Measurements from ENCODE around the gene PPP2R1A.
"Not testable (repeated sequence)": the region's sequence is repeated elsewhere in the genome, so short reads cannot be mapped to it uniquely, and the experiment has no call there.

PPP2R1A gene

DNA sequence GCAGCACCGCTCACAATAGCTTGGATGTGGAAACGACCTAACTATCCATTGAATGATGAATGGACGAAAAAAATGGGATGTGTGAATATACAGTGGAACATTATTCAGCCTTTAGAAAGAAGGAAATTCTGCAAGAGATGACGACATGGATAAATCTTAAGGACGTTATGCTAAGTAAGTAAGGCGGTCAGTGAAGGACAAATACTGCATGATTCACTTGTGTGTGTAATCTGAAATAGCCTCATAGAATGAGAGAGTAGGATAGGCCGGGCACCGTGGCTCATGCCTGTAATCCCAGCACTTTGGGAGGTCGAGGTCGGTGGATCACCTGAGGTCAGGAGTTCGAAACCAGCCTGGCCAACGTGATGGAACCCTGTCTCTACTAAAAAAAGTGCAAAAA is 54.2 kb downstream of the PPP2R1A start:
- no peak for DNase-seq (ENCODE audit: low spot score)

DNA sequence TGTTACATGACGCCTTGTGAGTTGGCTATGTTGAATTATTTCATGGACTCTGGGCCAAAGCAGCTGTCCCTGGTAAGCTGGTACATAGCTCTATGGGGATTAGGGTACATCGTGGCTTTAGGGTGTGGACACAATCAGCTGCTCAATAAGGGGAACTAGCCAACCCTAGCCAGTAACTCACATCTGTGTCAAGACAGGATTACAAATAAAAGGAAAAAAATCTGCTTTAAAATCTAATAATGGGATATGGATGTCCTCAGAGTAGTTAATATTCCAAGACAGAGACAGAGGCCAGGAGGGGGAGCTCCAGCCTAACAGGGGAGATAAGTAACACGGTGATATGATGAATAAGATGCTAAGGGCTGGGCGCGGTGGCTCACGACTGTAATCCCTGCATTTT is 58.4 kb downstream of the PPP2R1A start:
- DNase-seq (ENCODE audit: low spot score), result peak; percentile 46

DNA sequence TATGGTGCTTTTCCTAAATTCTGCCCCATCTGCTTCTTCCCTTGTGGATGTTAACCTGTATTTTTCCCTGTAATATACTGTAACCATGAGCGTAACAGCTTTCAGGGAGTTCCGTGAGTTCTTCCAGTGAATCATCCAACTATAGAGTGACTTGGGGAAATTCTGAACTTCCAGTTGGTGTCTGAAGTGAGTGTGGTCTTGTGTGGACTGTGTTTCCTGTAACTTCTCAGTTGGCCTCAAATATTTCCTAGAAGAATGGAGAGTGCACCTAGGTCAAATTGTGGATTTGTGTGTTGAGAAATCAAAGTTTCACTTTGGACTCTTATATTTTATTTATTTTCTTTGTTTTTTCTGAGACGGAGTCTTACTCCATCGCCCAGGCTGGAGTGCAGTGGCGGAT is 68.6 kb downstream of the PPP2R1A start:
- DNase-seq (ENCODE audit: low spot score), result no peak

DNA sequence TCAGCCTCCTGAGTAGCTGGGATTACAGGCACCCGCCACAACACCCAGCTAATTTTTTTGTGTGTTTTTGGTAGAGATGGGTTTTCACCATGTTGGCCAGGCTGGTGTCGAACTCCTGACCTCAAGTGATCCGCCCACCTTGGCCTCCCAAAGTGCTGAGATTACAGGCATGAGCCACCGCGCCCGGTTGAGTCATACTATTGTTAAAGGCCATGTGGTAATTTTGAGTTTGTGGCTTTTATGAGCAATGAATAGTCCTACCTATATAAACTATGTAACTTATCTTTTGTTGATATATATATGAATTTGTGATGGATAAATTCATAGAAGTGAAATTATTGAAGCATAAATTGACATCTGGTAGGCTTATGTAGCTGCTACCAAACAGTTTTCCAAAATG is 75.7 kb downstream of the PPP2R1A start:
- not testable (repeated sequence) for DNase-seq (ENCODE audit: low spot score)

DNA sequence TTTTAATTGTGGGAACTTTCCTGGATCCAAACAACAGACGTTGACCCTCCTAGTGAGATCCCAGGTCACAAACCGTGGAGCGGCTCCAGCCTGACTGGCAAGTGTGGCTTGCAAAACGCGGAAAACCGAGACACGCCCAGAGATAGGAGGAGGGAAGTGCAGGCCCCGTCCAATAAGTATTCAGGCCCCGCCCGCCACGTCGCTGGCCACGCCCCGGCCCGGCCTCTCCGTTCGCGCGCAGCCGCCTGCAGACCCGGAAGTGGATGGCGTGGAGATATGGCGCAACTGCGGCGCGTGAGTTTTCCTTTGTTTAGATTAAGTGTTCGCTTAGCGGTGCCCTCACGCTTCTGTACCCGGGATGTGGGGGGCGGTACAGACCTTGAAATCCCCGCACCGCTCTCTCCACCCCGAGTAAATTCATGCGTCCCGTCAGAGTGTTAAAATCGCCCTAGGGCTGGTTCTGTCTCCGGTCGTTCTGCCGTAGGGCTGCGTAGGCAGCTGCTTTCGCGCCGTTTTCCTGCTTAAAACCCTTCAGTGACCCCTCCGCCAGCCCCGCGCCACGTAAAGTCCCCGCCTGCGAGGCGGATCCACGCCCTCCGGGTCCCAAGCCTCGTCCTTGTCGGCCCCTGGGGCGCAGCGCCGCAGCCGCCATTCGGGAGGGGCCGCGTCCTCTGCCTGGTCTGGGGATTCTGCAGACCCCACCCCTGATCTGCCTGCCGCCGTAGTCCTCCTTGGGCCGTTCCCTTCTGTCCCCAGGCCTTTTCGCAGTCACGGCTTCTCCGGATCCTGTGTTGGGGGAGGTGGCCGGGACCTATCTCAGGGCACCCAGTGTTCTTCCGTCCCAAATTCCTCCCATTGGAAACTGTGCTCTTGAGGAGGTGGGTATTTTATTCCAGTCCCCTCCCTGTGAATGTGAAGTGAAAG is 79.7 kb downstream of the PPP2R1A start, which contains the start of gene ZNF766:
Gene ZNF766, plus strand, starts transcription at position 250 of the 924 bp plus-strand sequence. Its CDS starts 27 bp downstream, at position 277.
- peak; percentile 94 for DNase-seq (ENCODE audit: low spot score)

DNA sequence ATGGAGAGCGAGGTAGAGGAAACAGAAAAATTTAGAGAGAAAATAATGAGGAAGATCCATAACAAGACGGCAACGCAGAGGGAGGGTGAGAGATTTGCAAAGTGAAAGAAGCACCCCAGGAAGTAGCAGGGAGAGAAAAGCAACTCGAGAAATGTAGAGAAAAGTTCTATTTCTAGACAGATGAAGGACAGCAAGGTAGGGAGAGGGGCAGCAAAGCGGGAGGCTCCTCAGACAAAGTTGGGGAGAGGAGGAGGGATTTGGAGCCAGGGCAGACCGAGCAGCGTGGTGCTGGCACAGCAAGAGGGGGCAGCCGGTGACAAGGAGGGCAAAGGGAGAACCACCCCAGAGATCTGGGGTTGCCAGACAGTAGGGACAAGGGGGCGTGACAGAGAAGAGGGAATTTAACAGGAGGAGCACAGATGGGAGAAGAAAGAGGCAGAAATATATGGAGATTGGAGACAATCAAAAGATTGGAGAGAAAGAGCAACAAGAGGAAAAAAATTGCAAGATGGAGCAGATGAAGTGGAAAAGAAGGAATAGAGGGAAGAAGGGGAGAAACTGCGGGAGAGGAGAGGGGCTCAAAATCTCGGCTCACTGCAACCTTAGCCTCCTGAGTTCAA is 80.5 kb downstream of the PPP2R1A start:
- no peak for DNase-seq (ENCODE audit: low spot score)

DNA sequence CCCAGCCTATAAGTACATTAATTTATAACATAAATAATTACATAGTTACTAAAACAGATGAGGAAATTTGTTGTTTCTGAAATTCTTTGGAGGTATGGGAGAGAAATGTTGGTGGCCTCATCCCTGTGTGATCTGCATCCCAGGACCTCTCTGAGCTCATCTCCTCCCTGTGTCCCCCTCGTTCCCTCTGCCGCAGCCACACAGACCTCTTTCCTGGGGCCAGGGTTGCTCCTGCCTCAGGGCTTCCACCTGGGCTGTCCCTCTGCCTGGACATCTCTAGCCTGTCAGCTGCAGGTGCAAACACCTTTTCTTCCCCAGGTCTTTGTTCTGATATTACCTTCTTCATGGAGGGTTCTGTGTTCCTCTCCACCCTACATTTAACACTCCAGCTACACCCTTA is 83.4 kb downstream of the PPP2R1A start:
- DNase-seq (ENCODE audit: low spot score), result no peak

DNA sequence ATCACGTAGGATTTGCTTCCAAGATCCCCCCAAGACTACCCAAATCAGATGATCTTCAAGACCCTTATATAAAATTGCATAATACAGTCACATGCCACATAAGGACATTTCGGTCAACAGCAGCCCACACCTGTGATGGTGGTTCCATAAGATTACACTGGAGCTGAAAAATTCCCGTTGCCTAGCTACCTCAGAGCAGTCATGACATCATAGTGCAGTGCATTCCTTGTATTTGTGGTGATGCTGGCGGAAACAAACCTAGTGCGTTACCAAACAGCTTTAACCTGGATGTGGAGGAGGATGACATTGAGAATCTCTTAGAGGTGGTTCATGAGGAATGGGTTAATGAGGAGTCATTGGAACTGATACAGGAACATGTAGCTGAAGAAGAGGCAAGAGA is 84.3 kb downstream of the PPP2R1A start:
- DNase-seq (ENCODE audit: low spot score), result no peak

DNA sequence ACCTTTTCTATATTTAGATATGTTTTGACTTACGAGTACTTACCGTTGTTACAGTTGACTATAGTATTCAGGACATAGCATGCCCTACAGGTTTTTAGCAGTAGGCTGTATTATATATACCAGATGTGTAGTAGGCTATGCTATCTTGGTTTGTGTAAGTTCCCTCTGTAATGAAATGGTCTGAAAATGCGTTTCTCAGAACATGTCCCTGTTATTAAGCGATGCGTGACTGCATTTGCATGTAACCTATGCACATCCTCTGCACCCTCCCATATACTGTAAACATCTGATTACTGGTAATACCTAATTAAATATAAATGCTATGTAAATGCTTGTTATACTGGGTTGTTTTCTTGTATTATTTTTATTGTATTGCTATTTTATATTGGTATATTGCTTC is 86.1 kb downstream of the PPP2R1A start:
- no peak for DNase-seq (ENCODE audit: low spot score)

DNA sequence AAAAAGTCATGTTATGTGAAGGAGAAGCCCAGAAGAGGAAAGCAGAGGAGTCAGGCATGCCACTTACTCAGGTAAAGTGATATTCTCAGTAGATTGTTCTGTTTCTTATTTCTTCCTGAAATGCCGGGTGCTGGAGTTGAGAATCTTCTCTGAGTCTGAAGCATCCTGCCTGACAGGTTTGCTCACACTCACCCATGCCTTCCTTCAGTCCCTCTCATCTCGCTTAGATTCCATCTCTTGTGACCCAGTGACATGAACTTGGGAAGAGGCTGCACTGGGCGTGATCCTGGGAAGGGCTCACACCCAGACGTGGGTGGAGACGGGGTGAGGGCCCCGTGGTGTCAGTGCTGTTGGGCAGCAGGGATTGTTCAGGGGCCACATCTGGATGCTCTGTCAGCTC is 87.6 kb downstream of the PPP2R1A start:
- no peak for DNase-seq (ENCODE audit: low spot score)
